Cardiac septum (tissue), 1 donor: Measurements from ENCODE around the gene ZNF621. TPM values are rescaled to one million over a fixed set of nuclear protein-coding genes. Genes with fewer than 3 reads are reported as not detected.
A peak's percentile ranks its signal among the peaks of the same experiment; 100 is the strongest.
"Not testable (repeated sequence)": the region's sequence is repeated elsewhere in the genome, so short reads cannot be mapped to it uniquely, and the experiment has no call there.

Experiments used
- DNase-seq: peaks from one replicate; pipeline ENCODE4 v3.0.0-alpha.2; 2020; ENCODE audit warnings: low spot score
- intact Hi-C: fragments of 100-400 bp; cut with DNase I; formaldehyde crosslinking; loops from one replicate; pipeline ENCODE4 v1.14.0; 2022
- total RNA-seq: library from RNA; stranded (reverse); fragmentation: NEBNext Ultra II Directional; extraction: Animal tissue kit (Norgen Biotek cat#: 25700); gene quantifications from one replicate; pipeline ENCODE4 v1.2.1, GENCODE V29; 2021
- donor health status: DM: no; HTN: no; CAD: no.

Gene ZNF621
- total RNA-seq, 1 donor from 2014 or later: 14.0 TPM

DNA sequence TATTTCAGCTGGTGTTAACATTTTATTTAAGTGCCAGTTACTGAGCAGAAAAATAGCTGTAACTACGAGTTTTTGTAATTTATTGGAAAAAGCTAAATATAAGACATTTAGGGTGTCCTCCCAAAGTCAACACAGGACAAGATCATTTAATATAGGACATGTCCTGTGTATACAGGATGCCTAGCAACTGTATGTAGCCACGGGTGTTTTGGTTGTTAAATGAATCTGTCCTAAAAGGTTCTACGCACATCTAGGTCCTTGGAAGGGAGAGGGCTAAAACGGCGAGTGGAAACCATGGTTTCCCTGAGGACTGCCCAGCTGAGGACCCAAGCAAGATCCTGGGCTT lies 565 bp upstream of the ZNF621 start:
- intact Hi-C loops: loop anchor here (2.0 kb wide), 2 partner anchors 47 to 67 kb away; partner anchors contain the start of genes RPL14 and ZNF619
- DNase-seq: no peak

DNA sequence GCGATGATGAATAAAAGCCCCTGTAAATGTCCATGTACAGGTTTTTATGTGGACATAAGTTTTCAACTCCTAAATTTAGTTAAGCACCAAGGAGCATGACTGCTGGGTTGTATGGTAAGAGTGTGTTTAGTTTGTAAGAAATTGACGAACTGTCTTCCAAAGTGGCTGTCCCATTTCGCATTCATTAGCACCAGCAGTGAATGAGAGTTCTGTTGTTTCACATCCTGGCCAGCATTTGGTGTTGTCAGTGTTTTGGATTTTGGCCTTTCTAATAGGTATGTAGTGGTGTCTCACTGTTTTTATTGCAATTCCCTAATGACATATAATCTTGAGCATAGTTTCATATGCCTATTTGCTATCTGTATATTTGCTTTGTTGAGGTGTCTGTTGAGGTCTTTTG lies 3.7 kb downstream of the ZNF621 start:
- intact Hi-C loops: no loop called here
- no peak for DNase-seq

GRCh38 chr3:40532252-40532651 lies 7.5 kb downstream of the ZNF621 start:
- intact Hi-C loops: no loop called here

DNA sequence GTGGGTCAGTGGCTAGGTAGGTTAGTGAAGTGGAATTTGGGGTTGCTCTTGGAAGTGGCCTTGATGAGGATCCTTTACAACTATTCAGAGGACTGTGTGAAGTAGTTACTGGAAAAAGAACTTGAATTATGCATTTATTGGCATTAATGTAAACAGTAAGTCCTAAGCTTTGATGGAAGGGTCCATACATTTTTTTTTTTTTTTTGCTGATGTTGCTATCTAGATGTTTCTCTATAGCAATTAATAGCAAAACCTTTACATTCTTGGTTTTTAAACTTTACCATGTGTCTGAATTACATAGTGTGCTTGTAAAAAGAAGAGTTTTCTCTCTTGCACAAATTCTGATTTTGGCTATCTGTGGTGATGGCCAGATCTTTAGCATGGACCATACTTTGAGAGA lies 9.5 kb downstream of the ZNF621 start:
- no peak for DNase-seq
- intact Hi-C loops: no loop called here

More at GRCh38 chr3:40532252-40532651, 7.5 kb downstream of the ZNF621 start:
- DNase-seq: no peak

DNA sequence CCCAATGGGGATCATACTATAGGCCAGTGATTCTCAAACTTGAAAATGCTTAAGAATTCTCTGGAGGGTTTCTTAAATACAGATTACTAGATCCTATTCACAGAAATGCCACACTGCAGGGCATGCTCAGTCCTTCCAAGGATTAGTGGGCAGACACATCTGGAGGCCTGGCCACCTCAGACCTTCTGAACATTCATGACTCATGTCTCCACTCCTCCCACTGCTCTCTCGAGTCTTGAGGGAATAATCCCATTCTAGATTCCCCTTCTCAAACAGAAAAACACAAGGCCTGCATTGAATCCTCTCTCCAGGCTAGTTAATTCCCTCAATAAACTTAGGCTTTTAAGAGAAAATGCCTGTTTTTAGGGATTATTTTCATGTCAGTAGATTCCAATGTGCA lies 22.1 kb downstream of the ZNF621 start:
- DNase-seq: no peak
- intact Hi-C loops: no loop called here

DNA sequence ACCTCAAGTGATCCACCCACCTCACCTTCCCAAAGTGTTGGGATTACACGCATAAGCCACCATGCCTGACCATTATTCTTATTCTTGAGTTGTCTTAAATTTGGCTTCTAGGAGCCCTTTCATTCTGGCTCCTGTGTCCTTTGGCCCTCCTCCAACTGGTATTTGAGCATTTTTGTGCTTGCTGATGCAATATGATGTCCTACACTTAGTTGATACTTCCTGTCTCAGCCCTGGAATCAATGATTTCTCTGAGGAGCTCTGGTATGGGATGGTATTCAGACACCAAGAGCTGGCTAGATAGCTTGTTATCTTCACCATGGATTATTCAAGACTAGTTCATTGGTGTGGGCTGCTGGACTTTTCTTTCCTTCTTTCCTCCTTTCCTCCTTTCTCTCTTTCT lies 25.4 kb downstream of the ZNF621 start:
- intact Hi-C loops: no loop called here
- no peak for DNase-seq

GRCh38 chr3:40557575-40558161 lies 32.9 kb downstream of the ZNF621 start:
- DNase-seq: no peak
- intact Hi-C loops: no loop called here

DNA sequence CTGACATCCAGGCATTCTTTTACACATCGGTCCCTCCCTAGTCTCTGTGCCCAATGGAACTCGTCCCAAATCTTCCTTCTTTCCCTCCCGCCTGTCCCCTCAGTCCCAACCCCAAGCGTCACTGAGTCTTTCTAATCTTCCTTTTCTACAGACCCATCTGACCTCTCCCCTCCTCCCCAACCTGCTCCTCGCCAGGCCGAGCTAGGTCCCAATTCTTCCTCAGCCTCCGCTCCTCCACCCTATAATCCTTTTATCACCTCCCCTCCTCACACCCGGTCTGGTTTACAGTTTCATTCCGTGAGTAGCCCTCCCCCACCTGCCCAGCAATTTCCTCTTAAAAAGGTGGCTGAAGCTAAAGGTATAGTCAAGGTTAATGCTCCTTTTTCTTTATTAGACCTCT lies 37.7 kb downstream of the ZNF621 start:
- intact Hi-C loops, DNase-seq: not testable (repeated sequence)

GRCh38 chr3:40565629-40566028 lies 40.9 kb downstream of the ZNF621 start:
- DNase-seq, intact Hi-C loops: not testable (repeated sequence)

- DNase-seq: no peak
- intact Hi-C loops: no loop called here
Measured at GRCh38 chr3:40566694-40567093, 41.9 kb downstream of the ZNF621 start.

DNA sequence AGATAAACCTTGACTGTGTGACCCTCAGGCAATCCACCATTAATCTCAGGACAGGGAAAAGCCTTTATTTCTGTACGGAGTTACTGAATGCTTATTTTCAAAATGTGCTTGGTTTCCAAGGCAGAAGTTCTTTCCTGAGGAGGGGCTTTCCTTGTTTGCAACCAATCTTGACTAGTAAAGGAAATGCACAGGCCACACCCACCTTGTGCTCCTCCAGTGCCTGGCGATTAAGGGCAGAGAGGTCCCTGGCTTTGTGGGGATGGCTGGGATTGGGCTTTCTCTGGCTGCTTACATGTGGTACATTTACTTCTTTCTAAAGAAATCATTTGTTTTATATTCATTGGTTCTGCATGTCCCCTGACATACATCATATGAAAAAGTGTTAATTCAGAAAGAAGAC lies 47.8 kb downstream of the ZNF621 start:
- no peak for DNase-seq
- intact Hi-C loops: no loop called here

DNA sequence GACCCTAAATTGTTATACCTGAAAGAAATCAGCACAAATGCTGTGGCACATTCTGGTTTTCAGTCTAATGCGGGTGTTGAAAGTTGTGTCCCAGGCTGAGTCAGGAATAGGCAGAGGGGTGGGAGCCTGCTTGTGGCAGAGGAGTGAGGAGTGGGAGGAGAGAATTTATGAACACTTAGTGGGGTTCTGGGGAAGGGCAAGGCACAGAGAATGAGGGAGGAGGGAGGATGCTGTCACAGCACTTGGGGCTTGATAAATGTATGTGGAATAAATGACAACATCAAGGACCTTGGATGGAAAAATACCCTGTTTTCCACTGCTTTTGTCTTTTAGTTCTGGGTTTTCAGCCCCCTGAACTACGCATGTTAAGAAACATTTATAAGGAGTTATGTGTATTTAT lies 49.3 kb downstream of the ZNF621 start:
- intact Hi-C loops: no loop called here
- DNase-seq: no peak

DNA sequence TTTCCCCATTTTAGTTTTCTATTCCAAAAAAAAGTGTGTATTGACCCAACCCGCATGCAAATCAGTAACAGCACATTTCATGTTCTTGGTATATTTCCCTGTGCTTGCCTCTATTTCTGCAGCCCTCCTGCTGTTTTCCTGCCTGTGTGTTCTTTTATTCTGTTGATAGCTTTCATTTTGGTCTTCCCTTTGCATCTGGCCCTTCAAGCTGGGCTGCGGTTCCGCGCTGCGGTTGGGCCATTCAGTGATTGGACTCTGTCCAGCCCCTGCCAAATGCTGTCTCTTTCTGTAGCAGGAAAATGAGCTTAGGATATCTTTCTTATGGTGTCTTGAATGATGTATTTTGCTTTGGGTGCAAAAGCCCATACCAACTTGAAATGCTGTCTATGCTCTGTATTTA lies 49.9 kb downstream of the ZNF621 start:
- no peak for DNase-seq
- intact Hi-C loops: no loop called here

DNA sequence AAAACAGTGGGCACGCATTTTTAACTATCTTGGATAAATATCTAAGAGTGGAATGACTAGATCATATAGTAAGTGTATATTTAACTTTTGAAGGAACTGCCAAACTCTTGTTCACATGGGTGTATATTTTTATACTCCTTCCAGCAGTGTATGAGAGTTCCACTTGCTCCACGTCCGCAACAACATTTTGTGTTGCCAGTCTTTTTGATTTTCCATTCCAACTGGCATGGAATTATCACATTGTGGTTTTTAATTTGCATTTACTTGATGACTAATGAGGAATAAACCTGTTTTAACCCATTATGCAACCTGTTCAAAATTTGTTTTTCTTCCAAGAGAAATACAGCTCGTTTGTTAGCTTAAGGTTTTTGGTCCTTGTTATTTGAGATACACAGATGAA lies 51.6 kb downstream of the ZNF621 start:
- intact Hi-C loops: no loop called here
- no peak for DNase-seq

DNA sequence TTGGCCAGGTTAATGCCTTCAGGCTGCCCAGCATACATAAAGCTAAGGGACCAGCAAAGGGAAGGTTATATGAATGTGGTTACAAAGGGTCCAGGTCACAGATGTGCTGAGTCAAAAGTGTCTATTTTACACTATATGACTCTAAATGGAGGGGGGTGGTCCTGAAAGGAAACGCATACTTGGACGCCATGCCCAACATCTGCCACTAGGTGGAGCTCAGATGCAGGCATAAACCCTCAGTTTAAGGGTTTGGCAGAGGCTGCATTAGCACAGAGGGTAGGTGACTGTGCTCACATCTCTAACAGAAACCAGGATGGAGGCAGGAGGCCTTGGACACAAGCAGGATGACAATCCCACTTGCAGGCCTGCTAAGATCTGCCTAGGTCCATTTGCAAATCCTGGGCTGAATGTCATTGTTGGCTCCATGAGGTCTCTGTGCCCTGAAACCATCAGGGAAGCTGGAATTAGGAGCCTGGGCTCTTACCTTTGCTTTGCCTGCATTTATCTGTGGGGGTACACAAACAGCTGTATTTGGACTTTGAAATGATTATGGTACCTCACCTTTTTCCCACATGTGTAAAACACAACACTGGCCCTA lies 55.8 kb downstream of the ZNF621 start:
- DNase-seq: no peak
- intact Hi-C loops: loop anchor here (2.0 to 10.0 kb wide), 6 partner anchors 253 to 1302 kb away; partner anchors contain the start of gene CTNNB1

GRCh38 chr3:40581166-40581565 lies 56.4 kb downstream of the ZNF621 start:
- intact Hi-C loops: loop anchor here (2.0 to 10.0 kb wide), 6 partner anchors 254 to 1302 kb away; partner anchors contain the start of gene CTNNB1
- DNase-seq: no peak

DNA sequence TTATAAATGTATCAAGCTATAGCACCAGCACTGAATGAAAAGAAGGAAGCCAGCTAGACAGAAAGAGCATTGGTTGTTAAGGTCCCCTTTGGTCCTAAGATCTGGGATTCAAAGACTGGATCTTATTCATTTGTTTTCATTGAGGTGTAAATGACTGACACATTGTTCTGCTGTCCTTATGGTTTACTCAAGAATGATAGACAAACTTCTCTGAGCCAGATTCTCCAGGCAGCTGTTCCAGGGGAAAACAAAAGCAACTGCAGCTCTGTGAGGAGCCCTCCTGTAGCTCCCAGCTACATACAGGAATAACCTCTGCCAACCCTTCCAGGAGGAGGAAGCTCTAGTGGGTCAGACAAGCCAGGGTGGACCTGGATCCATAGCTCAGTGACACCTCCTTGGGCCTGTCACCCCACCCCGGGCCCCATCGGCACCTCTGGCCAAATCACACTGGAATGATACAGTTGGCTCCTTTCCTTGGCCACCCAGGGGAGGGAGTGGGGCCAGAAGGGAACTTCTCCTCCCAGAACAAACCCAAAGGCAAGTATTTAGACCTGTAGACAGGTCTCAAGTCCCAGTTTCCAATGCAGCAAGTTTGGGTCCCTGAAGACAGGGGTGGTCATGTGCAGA lies 57.8 kb downstream of the ZNF621 start:
- intact Hi-C loops: loop anchor here (5.0 to 10.0 kb wide), 5 partner anchors 255 to 1135 kb away; partner anchors contain the start of gene CTNNB1
- no peak for DNase-seq

- intact Hi-C loops: loop anchor here (2.0 to 10.0 kb wide), 6 partner anchors 197 to 1134 kb away; partner anchors contain the start of gene CTNNB1
- DNase-seq: no peak
Measured at GRCh38 chr3:40583691-40584090, 58.9 kb downstream of the ZNF621 start.

DNA sequence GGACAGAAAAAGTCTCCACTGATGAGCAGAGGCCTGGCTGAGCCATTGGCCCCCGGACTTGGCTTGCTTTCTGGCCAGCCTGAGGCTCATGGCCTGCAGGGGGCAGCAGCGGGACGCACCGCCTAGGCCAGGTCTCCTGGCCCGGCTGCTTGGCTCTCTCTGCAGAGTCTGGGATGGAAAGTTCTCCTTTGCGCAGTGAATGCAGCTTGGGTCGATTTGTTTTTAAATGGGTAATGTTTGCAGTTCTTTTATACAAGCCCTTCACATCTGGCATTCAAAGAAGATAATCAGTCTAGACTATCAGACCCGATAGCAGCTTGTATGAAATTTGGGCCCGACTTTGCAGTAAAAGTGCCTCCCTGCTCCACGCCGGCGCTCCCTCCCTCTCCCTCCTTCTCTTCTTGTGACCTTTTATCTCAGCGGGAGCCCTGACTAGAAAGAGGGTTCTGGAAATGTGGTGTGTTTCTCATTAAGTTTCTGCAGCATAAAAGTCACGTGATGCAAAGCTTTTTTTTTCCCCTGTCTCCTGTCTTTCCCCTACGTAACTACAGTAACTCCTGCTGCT lies 59.9 kb downstream of the ZNF621 start:
- DNase-seq: peak; percentile 92
- intact Hi-C loops: loop anchor here (2.0 to 10.0 kb wide), 6 partner anchors 196 to 1133 kb away; partner anchors contain the start of gene CTNNB1

- intact Hi-C loops: loop anchor here (2.0 to 10.0 kb wide), 2 partner anchors 195 to 289 kb away; no protein-coding TSS in a partner anchor
- DNase-seq: no peak
Measured at GRCh38 chr3:40585381-40586016, 60.7 kb downstream of the ZNF621 start.
